ENCODE results near the gene PGS1. TPM values are rescaled to one million over a fixed set of nuclear protein-coding genes. Genes with fewer than 3 reads are reported as not detected.

Gene PGS1
- total RNA-seq, 2 experiments from 2014 or later: 75.8 to 78.1 TPM

- Mint-ChIP-seq H3K36me3 (no peaks in the 10 kb centered on the region), H3K9me3 (peaks cover 6% of the 10 kb centered on the region), H3K27me3 (peaks cover 2% of the 10 kb centered on the region), H3K4me1 (ENCODE audit: low read depth) (no peaks in the 10 kb centered on the region), H3K4me3 (no peak overlapping the region), H3K27ac (no peak overlapping the region)
- intact Hi-C loops (cut with micrococcal nuclease): no loop called here
- CTCF ChIA-PET: no interaction called here
- POLR2A ChIA-PET: no interaction called here
- no peak for DNase-seq
Measured at GRCh38 chr17:78466786-78467715, 88.6 kb downstream of the PGS1 start.

- Mint-ChIP-seq H3K4me1 (ENCODE audit: low read depth) (no peaks in the 10 kb centered on the region), H3K27ac (no peak overlapping the region), H3K27me3 (peaks cover 2% of the 10 kb centered on the region), H3K36me3 (no peaks in the 10 kb centered on the region), H3K9me3 (peaks cover 6% of the 10 kb centered on the region), H3K4me3 (no peak overlapping the region)
- CTCF ChIA-PET: interaction anchor here (0.6 kb wide), 1 partner anchor 708 kb away, joined by 3 read pairs; no protein-coding TSS in a partner anchor
- DNase-seq: no peak
- intact Hi-C loops (cut with micrococcal nuclease): no loop called here
- POLR2A ChIA-PET: no interaction called here
Measured at GRCh38 chr17:78468366-78468765, 89.9 kb downstream of the PGS1 start.

GRCh38 chr17:78469443-78469842 is 91.0 kb downstream of the PGS1 start:
- ChIA-PET POLR2A (no interaction called here), CTCF (no interaction called here)
- Mint-ChIP-seq H3K9me3 (peaks cover 6% of the 10 kb centered on the region), H3K36me3 (no peaks in the 10 kb centered on the region), H3K27me3 (peaks cover 3% of the 10 kb centered on the region), H3K4me3 (no peak overlapping the region), H3K4me1 (ENCODE audit: low read depth) (peaks cover 2% of the 10 kb centered on the region), H3K27ac (no peak overlapping the region)
- no peak for DNase-seq
- intact Hi-C loops (cut with micrococcal nuclease): no loop called here

- no peak for DNase-seq
- Mint-ChIP-seq H3K27ac (no peak overlapping the region), H3K27me3 (peaks cover 7% of the 10 kb centered on the region), H3K4me1 (ENCODE audit: low read depth) (peaks cover 7% of the 10 kb centered on the region), H3K9me3 (peaks cover 6% of the 10 kb centered on the region), H3K4me3 (no peak overlapping the region), H3K36me3 (no peaks in the 10 kb centered on the region)
- intact Hi-C loops (cut with micrococcal nuclease): no loop called here
- ChIA-PET CTCF (interaction anchor here (1.3 kb wide), 1 partner anchor 381 kb away, joined by 3 read pairs; no protein-coding TSS in a partner anchor), POLR2A (no interaction called here)
Measured at GRCh38 chr17:78471635-78472034, 93.2 kb downstream of the PGS1 start.

GRCh38 chr17:78472035-78472905 is 93.8 kb downstream of the PGS1 start:
- H3K27me3 Mint-ChIP-seq: peaks cover 7% of the 10 kb centered on the region
- ChIA-PET CTCF (no interaction called here), POLR2A (no interaction called here)
- no peak overlapping the region for H3K27ac Mint-ChIP-seq
- DNase-seq: no peak
- no peak overlapping the region for H3K4me3 Mint-ChIP-seq
- peaks cover 7% of the 10 kb centered on the region for H3K4me1 Mint-ChIP-seq (ENCODE audit: low read depth)
- no peaks in the 10 kb centered on the region for H3K36me3 Mint-ChIP-seq
- intact Hi-C loops (cut with micrococcal nuclease): no loop called here
- peaks cover 6% of the 10 kb centered on the region for H3K9me3 Mint-ChIP-seq

GRCh38 chr17:78473951-78474613 is 95.6 kb downstream of the PGS1 start:
- CTCF ChIA-PET: no interaction called here
- POLR2A ChIA-PET: no interaction called here
- Mint-ChIP-seq H3K27me3 (peaks cover 7% of the 10 kb centered on the region), H3K27ac (no peak overlapping the region), H3K9me3 (peaks cover 6% of the 10 kb centered on the region), H3K36me3 (no peaks in the 10 kb centered on the region), H3K4me1 (ENCODE audit: low read depth) (peaks cover 7% of the 10 kb centered on the region), H3K4me3 (no peak overlapping the region)
- intact Hi-C loops (cut with micrococcal nuclease): no loop called here
- DNase-seq: no peak

Other genes with a start within 250 kb of the PGS1 start
- 100 to 1,000 TPM; 157 to 162 TPM for gene TMC6, start 249.9 kb upstream of the PGS1 start, total RNA-seq
- gene TMC8, start 247.9 kb upstream of the PGS1 start, total RNA-seq: 100 to 1,000 TPM; 134 to 140 TPM
- gene C17orf99, start 232.3 kb upstream of the PGS1 start, total RNA-seq: not detected
- 10 to 100 TPM; 79.2 to 87.7 TPM for gene SYNGR2, start 210.1 kb upstream of the PGS1 start, total RNA-seq
- 100 to 1,000 TPM; 188 to 193 TPM for gene TK1, start 191.6 kb upstream of the PGS1 start, total RNA-seq
- 10 to 100 TPM; 16.8 to 19.0 TPM for gene AFMID, start 191.3 kb upstream of the PGS1 start, total RNA-seq
- gene BIRC5, start 164.4 kb upstream of the PGS1 start, total RNA-seq: 10 to 100 TPM; 87.4 to 95.4 TPM
- gene TMEM235, start 147.0 kb upstream of the PGS1 start, total RNA-seq: not detected
- gene SOCS3, start 18.6 kb upstream of the PGS1 start, total RNA-seq: 100 to 1,000 TPM; 162 to 167 TPM
- gene DNAH17, start 198.7 kb downstream of the PGS1 start, total RNA-seq: under 1 TPM; 0.21 to 0.29 TPM